GM21576 (cell line): Measurements from ENCODE around the gene MALT1.
A peak's percentile ranks its signal among the peaks of the same experiment; 100 is the strongest.

Source experiments
- ATAC-seq: cut with Tn5 transposase; IDR thresholded peaks from one replicate; pipeline ENCODE4 v1.9.1; 2021; ENCODE audit warnings: mild to moderate bottlenecking, moderate library complexity; ENCODE audit not compliant: unreplicated experiment

MALT1 gene

DNA sequence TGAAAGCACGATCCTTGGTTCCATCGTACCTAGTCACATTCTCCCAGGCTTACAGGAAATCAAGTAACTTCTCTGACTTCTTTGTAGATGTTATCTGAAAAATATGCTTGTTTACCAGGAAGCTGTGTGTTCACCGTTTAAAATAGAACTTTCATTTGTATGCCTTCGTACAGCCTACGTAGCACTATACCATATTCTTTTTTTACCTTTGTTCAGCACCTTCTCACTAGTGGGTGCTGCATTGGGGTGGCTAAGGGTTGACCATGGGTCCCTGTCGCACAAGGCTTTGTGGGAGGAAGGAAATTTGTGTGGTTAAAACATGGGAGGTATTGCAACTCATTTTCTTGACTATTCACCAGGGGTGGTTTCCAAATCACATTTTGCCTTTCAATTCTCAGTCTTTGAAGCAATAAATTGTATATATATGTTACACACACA is 16.6 kb downstream of the MALT1 start:
- ATAC-seq: peak; percentile 88

- no peak for ATAC-seq
Observed at GRCh38 chr18:58690259-58690658, 19.0 kb downstream of the MALT1 start.

DNA sequence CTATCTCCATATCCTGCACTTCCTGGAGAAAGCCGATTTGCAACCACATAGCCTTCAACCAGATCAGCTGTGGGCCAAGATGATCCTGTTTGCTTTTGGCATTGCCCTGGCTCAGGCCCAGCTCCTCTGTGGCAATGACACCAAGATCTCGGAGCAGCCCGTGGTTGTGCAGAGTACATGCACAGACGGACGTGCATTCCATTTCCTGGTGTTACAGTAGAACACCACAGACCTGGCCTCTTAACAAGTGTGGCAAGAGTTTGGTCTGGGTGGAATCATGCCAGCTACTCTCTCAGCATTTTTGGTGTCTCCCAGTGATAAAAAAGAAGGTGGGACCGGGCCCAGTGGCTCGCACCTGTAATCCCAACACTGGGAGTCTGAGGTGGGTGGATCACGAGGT is 20.0 kb downstream of the MALT1 start:
- no peak for ATAC-seq

GRCh38 chr18:58692422-58693185 is 21.3 kb downstream of the MALT1 start:
- ATAC-seq: no peak

- no peak for ATAC-seq
Observed at GRCh38 chr18:58694221-58694620, 23.0 kb downstream of the MALT1 start.

GRCh38 chr18:58694720-58695468 is 23.6 kb downstream of the MALT1 start:
- no peak for ATAC-seq

GRCh38 chr18:58695772-58696171 is 24.5 kb downstream of the MALT1 start:
- no peak for ATAC-seq

DNA sequence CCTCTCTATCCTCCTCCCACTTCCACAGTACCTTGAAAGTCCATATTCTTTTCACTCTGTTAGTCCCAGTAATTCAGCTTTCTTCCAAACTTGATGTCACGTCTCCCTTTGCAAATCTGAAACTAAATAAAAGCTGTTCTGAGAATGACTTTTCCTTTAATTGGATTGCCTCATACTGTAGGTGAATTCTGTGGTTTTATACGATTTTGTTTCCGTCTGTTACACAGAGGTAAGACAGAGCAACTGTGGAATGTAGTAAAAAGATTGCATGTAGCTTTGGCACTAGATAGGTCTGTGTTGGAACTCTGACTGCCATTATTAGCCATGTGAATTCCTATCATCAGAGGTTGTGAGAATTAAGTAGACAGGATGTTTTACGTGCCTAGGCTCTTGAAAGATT is 25.9 kb downstream of the MALT1 start:
- no peak for ATAC-seq

- ATAC-seq: no peak
Observed at GRCh38 chr18:58698701-58699193, 27.5 kb downstream of the MALT1 start.

GRCh38 chr18:58699551-58699950 is 28.3 kb downstream of the MALT1 start:
- ATAC-seq: no peak

DNA sequence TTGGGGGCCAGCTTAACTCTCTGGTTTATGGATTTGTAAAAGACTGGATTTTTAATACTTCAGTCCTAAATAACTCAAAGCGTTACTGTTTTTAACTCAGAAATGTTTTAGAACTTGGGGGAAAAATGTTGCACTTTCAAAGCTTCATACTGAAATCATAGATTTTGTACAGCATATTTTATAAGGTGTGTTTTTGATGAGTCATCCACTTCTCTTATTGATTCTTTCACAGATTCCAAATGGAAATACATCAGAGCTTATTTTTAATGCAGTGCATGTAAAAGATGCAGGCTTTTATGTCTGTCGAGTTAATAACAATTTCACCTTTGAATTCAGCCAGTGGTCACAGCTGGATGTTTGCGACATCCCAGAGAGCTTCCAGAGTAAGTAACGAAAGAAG is 28.9 kb downstream of the MALT1 start:
- ATAC-seq: no peak

DNA sequence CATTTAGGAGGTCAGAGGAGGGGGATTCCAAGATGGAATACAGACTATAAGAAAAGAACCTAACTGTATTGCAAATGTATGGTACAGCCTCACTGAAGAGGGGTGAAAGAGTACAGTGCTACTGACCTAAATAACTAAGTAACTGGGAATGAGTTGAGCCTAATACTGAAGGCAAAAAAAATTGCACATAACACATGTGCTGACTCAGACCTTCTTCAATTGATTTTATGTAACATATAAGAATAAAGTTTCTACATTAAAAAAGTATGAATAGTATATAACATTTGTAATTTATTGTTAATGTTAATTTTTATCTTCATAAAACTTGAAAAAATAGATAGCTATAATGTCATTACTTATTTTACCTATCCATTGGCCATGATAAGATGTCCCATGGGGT is 41.7 kb downstream of the MALT1 start:
- no peak for ATAC-seq

GRCh38 chr18:58714259-58714658 is 43.0 kb downstream of the MALT1 start:
- no peak for ATAC-seq

DNA sequence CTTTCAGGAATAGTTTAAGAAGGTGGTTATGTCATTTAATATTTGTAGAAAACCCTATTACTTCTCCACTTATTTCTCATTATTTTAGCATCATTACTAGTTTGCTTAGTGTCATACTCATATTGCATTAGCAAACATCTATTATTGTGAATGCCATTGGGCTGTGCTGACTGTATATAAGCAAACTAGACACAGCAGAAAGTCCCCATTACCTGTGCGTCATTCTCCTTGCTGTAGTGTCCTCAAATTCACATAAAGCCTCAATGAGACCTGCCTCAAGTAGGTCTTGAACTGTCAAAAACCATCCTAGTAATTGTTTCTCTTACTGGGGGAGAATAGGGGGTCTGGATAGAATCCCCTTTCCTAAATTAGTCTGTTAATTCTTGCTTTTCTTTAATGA is 43.6 kb downstream of the MALT1 start:
- no peak for ATAC-seq

DNA sequence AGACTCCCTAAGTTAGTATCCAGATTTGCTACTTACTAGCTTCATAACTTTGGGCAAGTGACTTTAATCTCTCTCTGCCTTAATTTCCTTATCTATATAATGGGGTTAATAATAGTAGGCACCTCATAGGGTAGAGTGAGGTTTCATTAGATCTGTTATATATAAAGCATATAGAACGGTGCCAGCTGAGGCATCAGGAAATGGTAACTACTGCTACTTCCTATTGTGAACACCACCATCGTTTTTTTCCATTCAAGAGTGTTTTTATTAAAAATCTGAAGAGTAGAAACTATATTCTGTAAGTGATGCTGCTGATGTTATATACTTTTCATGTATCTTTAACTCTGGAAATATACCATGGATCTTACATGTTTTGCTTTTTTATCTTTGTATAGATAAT is 44.3 kb downstream of the MALT1 start:
- no peak for ATAC-seq

DNA sequence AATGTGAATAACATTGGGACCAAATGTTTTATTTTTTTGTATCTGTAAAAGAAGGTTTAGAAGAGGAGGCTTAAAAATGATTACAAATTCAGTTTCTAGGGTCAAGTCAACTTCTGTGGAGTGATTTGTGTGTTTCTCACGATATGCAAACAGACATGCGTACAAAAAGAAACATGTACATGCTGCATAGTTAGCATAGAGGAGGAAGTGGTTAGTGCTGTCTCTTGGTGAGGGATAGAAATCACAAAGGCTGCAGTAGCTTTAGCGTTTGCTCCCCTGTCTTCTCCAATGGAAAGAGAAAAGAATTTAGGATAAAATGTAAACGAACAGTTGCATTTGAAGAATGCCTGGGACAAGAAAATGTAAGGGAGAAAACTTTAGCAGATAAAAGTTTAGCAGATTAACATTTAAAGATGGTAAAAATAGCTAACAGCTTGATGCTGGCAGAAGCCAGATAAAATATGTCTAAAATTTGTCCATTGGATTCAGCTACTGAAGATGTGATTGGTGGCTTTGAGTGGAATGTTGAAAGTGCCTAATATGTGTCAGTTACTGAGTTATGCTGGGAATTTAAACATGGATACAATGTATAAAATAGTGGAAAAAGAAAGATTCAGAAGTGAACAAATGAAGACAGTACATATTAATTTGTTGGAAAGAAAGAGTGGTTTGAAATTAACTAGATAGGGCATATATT is 44.9 kb downstream of the MALT1 start:
- no peak for ATAC-seq

DNA sequence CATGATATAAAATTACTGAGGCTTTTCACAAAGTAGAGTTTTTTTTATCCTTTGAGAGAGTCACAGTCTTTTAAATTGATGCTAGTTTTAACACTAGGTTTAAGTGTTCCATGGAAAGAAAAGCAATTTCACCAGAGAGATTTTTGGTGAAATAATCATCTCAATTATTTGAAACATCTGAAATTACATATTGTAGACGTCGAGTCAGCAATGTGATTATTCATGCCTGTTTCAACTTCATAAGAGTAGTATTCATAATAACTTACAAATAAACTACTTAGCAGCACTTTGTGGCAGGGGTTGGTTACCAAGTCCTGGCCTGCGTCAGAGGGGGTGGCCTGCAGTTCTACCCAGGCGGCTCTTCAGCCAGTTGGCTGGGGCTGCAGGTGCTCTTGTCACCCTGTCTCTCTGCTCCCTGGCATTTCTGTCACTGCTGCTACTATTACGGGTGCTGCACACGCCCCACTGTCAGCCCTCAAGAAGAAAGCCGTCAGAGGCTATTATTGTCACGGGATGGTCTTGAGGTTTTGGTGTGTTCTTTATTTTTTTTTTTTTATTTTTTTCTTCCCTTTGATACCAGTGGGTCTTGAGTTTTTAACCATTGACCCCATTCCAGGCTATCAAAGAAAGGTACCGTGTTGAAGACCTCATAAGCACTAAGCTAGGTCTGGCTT is 50.4 kb downstream of the MALT1 start:
- no peak for ATAC-seq

DNA sequence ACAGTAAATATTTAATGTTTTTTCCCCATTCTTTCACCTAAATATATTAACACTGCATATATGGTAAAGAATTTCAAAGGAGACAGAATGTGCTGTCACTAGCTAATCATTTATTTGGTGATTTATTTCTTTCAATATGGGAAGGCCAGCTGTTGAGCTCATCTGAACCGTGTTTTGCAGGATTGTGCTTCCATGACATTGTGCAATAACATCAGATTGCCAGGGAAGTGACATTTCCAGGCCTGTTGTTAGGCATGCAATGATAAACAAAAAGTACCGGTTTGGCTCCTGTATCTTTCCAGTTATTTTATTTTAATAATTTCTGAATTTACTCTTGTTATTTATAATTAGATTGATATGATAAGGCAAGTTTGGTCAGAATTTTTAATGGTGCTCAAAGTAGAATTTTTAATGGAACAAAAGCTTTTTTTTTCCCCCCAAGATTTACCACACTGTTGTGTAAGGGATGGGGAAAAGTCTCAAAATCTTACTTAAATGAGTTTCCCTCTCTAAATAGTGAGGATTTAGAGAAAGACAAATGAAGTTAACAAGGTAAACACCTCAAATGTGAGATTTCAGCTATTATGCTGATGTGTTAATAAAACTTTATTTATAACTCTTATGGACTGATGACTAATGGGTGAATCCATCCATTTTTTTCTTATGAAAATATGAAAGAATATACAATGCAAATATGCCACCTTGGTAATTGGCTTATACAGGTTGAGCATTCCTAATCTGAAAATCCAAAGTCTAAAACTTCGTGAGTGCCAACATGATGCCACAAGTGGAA is 52.7 kb downstream of the MALT1 start:
- no peak for ATAC-seq

- no peak for ATAC-seq
Observed at GRCh38 chr18:58726671-58727070, 55.4 kb downstream of the MALT1 start.

DNA sequence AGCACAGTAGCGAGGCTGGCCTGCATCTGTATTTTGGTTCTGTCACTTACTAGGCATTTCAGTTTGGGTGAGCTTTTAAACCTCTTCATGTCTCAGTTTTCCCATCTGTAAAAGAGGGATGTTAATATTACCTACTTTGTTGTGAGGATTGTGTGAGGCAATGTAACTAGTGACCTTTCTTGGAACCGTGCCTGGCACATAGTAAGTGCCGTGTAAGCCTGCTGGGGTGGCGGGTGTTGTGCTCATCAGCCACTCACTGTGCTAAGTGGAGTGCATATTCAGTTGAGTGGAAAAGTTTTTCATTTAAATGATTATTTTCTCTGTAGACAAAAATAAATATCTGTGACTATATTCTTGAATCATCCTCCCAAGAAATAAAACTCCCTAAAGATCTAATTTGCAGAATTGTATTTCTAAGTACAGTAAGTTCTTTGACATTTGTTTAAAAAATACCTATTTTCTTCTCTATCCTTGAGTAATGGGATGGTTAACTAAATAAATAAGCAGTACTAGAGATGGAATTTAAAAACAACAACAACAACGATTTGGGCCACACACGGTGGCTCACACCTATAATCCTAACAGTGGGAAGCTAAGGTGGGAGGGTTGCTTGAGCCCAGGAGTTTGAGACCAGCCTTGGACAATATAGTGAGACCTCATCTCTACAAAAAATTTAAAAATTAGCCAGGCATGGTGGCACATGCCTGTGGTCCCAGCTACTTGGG is 56.7 kb downstream of the MALT1 start:
- no peak for ATAC-seq
